Hepatocyte (in vitro differentiated cells): ENCODE measurements around the gene CCDC86. TPM values are rescaled to one million over a fixed set of nuclear protein-coding genes. Genes with fewer than 3 reads are reported as not detected.
A peak's percentile ranks its signal among the peaks of the same experiment; 100 is the strongest.

Experiments used
- DNase-seq: peaks from one replicate; pipeline ENCODE4 v3.0.0-alpha.2; 2016; ENCODE audit warnings: low spot score
- H2AFZ ChIP-seq: fragments of 200-600 bp; sonication (generic); 2 replicates; pipeline ENCODE4 v1.6.0; 2016; ENCODE audit warnings: antibody characterized with exemption, mild to moderate bottlenecking
- H3K27ac ChIP-seq: fragments of 200-600 bp; sonication (generic); 2 replicates; pipeline ENCODE4 v1.5.1; 2016; ENCODE audit warnings: mild to moderate bottlenecking
- H3K27me3 ChIP-seq: fragments of 200-600 bp; sonication (generic); 2 replicates; pipeline ENCODE4 v1.6.1; 2016
- H3K36me3 ChIP-seq: fragments of 200-600 bp; sonication (generic); replicated peaks from 2 replicates; pipeline ENCODE4 v1.5.1; 2016; ENCODE audit warnings: low read depth; ENCODE audit not compliant: insufficient read depth
- H3K4me1 ChIP-seq: fragments of 200-600 bp; sonication (generic); 2 replicates; pipeline ENCODE4 v1.5.1; 2016; ENCODE audit warnings: mild to moderate bottlenecking, moderate library complexity; ENCODE audit not compliant: insufficient read depth
- H3K4me2 ChIP-seq: fragments of 200-600 bp; sonication (generic); 2 replicates; pipeline ENCODE4 v1.6.0; 2016
- H3K4me3 ChIP-seq: fragments of 200-600 bp; sonication (generic); 2 replicates; pipeline ENCODE4 v1.5.1; 2016; ENCODE audit warnings: mild to moderate bottlenecking
- H3K79me2 ChIP-seq: fragments of 200-600 bp; sonication (generic); 2 replicates; pipeline ENCODE4 v1.6.0; 2017; ENCODE audit warnings: mild to moderate bottlenecking
- H3K9me2 ChIP-seq: fragments of 200-600 bp; sonication (generic); replicated peaks from 2 replicates; pipeline ENCODE4 v1.6.0; 2017; ENCODE audit warnings: mild to moderate bottlenecking; ENCODE audit not compliant: insufficient read depth
- H3K9me3 ChIP-seq: fragments of 200-600 bp; sonication (generic); 2 replicates; pipeline ENCODE4 v1.5.1; 2016; ENCODE audit warnings: low read depth, mild to moderate bottlenecking
- H4K20me1 ChIP-seq: fragments of 200-600 bp; sonication (generic); 2 replicates; pipeline ENCODE4 v1.6.0; 2016; ENCODE audit warnings: mild to moderate bottlenecking; ENCODE audit not compliant: insufficient read depth, poor library complexity, severe bottlenecking
- EZH2 ChIP-seq: fragments of 200-600 bp; sonication (generic); IDR thresholded peaks from 2 replicates; pipeline ENCODE4 v1.6.1; 2016; ENCODE audit warnings: antibody characterized with exemption, mild to moderate bottlenecking, borderline replicate concordance
- EZH2phosphoT487 ChIP-seq: fragments of 200-600 bp; sonication (generic); IDR thresholded peaks from one replicate; pipeline ENCODE4 v1.6.1; 2018; ENCODE audit warnings: antibody characterized with exemption, mild to moderate bottlenecking, low read depth, moderate library complexity; ENCODE audit not compliant: unreplicated experiment, severe bottlenecking
- WGBS: methylation state at CpG from one replicate; pipeline ENCODE4 v1.1.6; 2016; ENCODE audit warnings: low lambda C conversion rate; ENCODE audit errors: missing lambda C conversion rate; 5-methylcytosine and 5-hydroxymethylcytosine counted together
- polyA plus RNA-seq: library from polyadenylated mRNA; unstranded; fragments of >200 nt; fragmentation: Nextera tagmentation; extraction: Ambion mirVana; gene quantifications from 2 replicates; pipeline ENCODE4 v1.2.1, GENCODE V29; 2016
- total RNA-seq: library from RNA; depleted of rRNA; stranded (reverse); fragments of >200 nt; gene quantifications from 2 replicates; pipeline ENCODE4 v1.2.3, GENCODE V29; 2014
- TF ChIP-seq, protein P1 (sequence below): fragments of 200-600 bp; sonication (generic); IDR thresholded peaks from 2 replicates; pipeline ENCODE4 v1.5.1; 2016; ENCODE audit warnings: antibody characterized with exemption, mild to moderate bottlenecking; ENCODE audit not compliant: poor library complexity

The CCDC86 gene
- total and polyA plus RNA-seq, 2 experiments from 2014 or later = 9.1 to 25.3 TPM

DNA sequence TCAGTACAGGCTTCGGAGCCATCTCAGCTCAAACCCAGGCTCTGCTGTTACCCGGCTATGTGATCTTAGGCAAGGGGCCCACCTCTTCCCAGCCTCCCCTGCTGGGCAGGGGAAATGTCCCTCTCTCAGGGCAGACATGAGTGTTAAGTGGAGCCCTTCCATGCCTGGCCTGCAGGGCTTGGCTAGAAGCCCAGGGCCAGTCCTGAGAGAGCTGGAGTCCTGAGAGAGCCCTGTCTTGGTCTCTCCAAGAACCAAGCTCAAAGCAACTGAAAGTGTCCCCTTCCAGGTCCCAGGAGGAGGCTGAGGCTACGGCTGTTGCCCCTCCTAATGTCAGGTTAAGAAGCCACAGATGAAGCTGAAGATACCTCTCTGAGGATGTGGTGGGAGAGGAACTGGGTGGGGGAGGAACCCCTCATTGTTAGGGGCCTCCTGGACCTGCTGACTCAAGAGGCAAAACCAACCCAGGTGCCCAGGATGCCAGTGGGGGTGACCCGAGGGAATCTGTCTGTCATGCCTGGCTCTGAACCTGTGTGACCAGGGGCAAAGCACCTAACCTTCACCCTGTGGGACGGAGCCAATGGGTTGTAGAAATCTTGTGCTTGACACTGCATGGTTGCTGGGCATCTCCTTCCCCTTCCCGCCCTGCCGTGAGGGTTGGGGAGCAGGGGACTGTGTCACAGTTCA is 29.6 kb downstream of the CCDC86 start:
- WGBS = 90% methylated on average over 7 of the region's 7 CpGs
- Histone ChIP-seq H3K79me2 (no peaks in the 10 kb centered on the region), H2AFZ (no peak overlapping the region), H4K20me1 (no peaks in the 10 kb centered on the region), H3K9me3 (no peaks in the 10 kb centered on the region), H3K27ac (no peak overlapping the region), H3K36me3 (no peaks in the 10 kb centered on the region), H3K4me3 (no peak overlapping the region), H3K27me3 (no peaks in the 10 kb centered on the region), H3K4me2 (no peak overlapping the region), H3K4me1 (no peaks in the 10 kb centered on the region), H3K9me2 (no peaks in the 10 kb centered on the region)
- no peak for DNase-seq
- TF ChIP-seq EZH2 = no peak
- TF ChIP-seq EZH2phosphoT487 = no peak
- TF ChIP-seq, protein P1, sequence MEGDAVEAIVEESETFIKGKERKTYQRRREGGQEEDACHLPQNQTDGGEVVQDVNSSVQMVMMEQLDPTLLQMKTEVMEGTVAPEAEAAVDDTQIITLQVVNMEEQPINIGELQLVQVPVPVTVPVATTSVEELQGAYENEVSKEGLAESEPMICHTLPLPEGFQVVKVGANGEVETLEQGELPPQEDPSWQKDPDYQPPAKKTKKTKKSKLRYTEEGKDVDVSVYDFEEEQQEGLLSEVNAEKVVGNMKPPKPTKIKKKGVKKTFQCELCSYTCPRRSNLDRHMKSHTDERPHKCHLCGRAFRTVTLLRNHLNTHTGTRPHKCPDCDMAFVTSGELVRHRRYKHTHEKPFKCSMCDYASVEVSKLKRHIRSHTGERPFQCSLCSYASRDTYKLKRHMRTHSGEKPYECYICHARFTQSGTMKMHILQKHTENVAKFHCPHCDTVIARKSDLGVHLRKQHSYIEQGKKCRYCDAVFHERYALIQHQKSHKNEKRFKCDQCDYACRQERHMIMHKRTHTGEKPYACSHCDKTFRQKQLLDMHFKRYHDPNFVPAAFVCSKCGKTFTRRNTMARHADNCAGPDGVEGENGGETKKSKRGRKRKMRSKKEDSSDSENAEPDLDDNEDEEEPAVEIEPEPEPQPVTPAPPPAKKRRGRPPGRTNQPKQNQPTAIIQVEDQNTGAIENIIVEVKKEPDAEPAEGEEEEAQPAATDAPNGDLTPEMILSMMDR = no peak

DNA sequence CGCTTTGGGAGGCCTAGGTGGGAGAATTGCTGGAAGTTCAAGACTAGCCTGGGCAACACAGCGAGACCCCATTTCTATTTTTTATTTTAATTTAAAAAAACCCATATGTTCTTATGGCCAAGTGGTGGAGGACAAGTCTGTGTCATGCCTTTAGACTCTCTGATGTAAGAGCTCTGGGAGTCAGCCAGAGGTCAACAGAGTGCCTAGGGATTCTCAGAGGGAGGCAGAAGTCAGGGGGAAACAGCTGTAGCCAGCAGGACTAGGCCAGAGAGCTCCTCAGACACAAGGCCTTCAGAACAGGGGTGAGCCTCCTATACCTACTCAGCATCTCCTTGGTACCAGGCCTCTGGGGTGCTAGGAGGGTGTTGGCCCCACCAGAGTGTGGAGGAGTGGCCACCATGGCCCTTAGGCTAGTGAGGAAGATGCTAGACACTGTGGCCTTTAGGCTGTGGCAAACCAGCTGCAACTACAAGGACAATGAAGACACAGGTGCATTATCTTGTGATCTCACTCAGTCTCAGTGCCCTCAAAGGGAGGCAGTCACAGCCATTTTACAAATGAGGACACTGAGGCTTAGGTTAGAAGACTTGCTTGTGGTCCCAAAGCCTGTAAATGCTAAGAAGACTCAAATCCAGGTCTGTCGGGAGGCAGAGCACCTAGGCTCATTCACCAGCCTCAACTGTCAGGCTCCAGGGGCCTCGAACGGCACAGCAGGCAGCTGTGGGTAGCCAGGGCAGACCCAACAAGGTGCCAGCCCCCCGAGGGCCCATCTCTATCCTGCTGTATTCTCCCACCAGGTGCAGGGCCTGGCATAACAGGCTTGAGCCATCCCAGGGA is 30.4 kb downstream of the CCDC86 start:
- no peak for DNase-seq
- Histone ChIP-seq H3K27ac (no peak overlapping the region), H3K9me3 (no peaks in the 10 kb centered on the region), H3K36me3 (no peaks in the 10 kb centered on the region), H3K4me2 (no peak overlapping the region), H4K20me1 (no peaks in the 10 kb centered on the region), H3K4me1 (no peaks in the 10 kb centered on the region), H2AFZ (no peak overlapping the region), H3K79me2 (no peaks in the 10 kb centered on the region), H3K9me2 (no peaks in the 10 kb centered on the region), H3K4me3 (no peak overlapping the region), H3K27me3 (no peaks in the 10 kb centered on the region)
- WGBS = 92% methylated on average over 6 of the region's 6 CpGs
- TF ChIP-seq EZH2phosphoT487 (no peak), EZH2 (no peak)
- TF ChIP-seq, protein P1 = no peak

DNA sequence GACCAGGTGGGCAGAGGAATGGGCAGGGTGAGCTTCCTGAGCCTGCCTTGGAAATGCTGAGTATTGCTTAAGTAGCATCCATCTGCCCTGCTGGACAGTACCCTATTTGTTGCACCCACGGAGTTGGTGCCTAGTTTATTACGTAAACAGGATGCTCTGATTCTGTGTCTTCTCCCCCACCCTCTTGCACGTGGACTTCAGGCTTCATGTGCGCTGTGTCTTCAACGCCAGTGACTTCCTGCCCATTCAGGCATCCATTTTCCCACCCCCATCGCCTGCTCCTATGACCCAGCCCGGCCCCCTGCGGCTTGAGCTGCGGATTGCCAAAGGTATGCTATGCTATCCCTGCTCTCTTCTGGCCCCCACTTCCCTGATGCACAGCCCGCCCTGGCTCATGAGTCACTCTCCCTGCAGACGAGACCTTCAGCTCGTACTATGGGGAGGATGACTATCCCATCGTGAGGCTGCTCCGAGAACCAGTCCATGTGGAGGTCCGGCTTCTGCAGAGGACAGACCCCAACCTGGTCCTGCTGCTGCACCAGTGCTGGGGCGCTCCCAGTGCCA is 31.1 kb downstream of the CCDC86 start:
- H3K27ac ChIP-seq = no peak overlapping the region
- no peaks in the 10 kb centered on the region for H3K79me2 ChIP-seq
- no peak overlapping the region for H3K4me2 ChIP-seq
- H3K9me3 ChIP-seq = no peaks in the 10 kb centered on the region
- peak; percentile 41 for DNase-seq
- H3K36me3 ChIP-seq = no peaks in the 10 kb centered on the region
- H3K27me3 ChIP-seq = no peaks in the 10 kb centered on the region
- no peaks in the 10 kb centered on the region for H3K4me1 ChIP-seq
- no peaks in the 10 kb centered on the region for H3K9me2 ChIP-seq
- H4K20me1 ChIP-seq = no peaks in the 10 kb centered on the region
- H2AFZ ChIP-seq = no peak overlapping the region
- 70% methylated on average over 16 of the region's 16 CpGs for WGBS
- no peak for TF ChIP-seq EZH2phosphoT487
- TF ChIP-seq, protein P1 = no peak
- TF ChIP-seq EZH2 = no peak
- no peak overlapping the region for H3K4me3 ChIP-seq
